ENCODE results near the gene AMT.

DNA sequence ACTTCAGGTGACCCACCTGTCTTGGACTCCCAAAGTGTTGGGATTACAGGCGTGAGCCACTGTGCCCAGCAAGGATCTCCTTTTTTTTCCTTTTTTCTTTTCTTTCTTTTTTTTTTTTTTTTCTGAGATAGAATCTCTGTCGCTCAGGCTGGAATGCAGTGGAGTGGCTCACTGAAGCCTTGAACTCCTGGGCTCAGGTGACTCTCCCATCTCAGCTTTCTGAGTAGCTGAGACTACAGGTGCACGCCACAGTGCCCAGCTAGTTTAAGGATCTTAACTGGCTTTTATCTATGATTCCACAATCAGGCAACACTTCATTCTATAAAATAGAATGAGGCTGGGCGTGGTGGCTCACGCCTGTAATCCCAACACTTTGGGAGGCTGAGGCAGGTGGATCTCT, 23.1 kb upstream of the AMT start:
- TF ChIP-seq, protein P1, sequence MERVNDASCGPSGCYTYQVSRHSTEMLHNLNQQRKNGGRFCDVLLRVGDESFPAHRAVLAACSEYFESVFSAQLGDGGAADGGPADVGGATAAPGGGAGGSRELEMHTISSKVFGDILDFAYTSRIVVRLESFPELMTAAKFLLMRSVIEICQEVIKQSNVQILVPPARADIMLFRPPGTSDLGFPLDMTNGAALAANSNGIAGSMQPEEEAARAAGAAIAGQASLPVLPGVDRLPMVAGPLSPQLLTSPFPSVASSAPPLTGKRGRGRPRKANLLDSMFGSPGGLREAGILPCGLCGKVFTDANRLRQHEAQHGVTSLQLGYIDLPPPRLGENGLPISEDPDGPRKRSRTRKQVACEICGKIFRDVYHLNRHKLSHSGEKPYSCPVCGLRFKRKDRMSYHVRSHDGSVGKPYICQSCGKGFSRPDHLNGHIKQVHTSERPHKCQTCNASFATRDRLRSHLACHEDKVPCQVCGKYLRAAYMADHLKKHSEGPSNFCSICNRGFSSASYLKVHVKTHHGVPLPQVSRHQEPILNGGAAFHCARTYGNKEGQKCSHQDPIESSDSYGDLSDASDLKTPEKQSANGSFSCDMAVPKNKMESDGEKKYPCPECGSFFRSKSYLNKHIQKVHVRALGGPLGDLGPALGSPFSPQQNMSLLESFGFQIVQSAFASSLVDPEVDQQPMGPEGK (CRISPR knock-in tag; IDR thresholded peaks at IDR 0.05; ENCODE audit: borderline replicate concordance) = no peak
- no peak for TF ChIP-seq GLIS3 (CRISPR knock-in tag; IDR thresholded peaks at IDR 0.05)
- no peak for TF ChIP-seq ZFP3 (CRISPR knock-in tag; IDR thresholded peaks at IDR 0.05)
- no peak for TF ChIP-seq ARNTL (CRISPR knock-in tag; IDR thresholded peaks at IDR 0.05; ENCODE audit: borderline replicate concordance, low read depth)
- TF ChIP-seq, protein P2, sequence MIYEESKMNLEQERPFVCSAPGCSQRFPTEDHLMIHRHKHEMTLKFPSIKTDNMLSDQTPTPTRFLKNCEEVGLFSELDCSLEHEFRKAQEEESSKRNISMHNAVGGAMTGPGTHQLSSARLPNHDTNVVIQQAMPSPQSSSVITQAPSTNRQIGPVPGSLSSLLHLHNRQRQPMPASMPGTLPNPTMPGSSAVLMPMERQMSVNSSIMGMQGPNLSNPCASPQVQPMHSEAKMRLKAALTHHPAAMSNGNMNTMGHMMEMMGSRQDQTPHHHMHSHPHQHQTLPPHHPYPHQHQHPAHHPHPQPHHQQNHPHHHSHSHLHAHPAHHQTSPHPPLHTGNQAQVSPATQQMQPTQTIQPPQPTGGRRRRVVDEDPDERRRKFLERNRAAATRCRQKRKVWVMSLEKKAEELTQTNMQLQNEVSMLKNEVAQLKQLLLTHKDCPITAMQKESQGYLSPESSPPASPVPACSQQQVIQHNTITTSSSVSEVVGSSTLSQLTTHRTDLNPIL (CRISPR knock-in tag; IDR thresholded peaks at IDR 0.05; ENCODE audit: low read depth) = no peak
- TF ChIP-seq, protein P3, sequence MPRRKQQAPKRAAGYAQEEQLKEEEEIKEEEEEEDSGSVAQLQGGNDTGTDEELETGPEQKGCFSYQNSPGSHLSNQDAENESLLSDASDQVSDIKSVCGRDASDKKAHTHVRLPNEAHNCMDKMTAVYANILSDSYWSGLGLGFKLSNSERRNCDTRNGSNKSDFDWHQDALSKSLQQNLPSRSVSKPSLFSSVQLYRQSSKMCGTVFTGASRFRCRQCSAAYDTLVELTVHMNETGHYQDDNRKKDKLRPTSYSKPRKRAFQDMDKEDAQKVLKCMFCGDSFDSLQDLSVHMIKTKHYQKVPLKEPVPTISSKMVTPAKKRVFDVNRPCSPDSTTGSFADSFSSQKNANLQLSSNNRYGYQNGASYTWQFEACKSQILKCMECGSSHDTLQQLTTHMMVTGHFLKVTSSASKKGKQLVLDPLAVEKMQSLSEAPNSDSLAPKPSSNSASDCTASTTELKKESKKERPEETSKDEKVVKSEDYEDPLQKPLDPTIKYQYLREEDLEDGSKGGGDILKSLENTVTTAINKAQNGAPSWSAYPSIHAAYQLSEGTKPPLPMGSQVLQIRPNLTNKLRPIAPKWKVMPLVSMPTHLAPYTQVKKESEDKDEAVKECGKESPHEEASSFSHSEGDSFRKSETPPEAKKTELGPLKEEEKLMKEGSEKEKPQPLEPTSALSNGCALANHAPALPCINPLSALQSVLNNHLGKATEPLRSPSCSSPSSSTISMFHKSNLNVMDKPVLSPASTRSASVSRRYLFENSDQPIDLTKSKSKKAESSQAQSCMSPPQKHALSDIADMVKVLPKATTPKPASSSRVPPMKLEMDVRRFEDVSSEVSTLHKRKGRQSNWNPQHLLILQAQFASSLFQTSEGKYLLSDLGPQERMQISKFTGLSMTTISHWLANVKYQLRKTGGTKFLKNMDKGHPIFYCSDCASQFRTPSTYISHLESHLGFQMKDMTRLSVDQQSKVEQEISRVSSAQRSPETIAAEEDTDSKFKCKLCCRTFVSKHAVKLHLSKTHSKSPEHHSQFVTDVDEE (CRISPR knock-in tag; IDR thresholded peaks at IDR 0.05) = no peak

All from SK-N-SH treated with all-trans-retinoic acid at 6 μM for 48 hours (cell line).